CD4-positive, alpha-beta T cell treated with Interleukin-15 for 1 hour (primary cell): Measurements from ENCODE around the gene CD40.
"Not testable (repeated sequence)": the region's sequence is repeated elsewhere in the genome, so short reads cannot be mapped to it uniquely, and the experiment has no call there.

Experiments
- DNase-seq: peaks from one replicate; pipeline ENCODE4 v3.0.0-alpha.2; 2020

The CD40 gene

DNA sequence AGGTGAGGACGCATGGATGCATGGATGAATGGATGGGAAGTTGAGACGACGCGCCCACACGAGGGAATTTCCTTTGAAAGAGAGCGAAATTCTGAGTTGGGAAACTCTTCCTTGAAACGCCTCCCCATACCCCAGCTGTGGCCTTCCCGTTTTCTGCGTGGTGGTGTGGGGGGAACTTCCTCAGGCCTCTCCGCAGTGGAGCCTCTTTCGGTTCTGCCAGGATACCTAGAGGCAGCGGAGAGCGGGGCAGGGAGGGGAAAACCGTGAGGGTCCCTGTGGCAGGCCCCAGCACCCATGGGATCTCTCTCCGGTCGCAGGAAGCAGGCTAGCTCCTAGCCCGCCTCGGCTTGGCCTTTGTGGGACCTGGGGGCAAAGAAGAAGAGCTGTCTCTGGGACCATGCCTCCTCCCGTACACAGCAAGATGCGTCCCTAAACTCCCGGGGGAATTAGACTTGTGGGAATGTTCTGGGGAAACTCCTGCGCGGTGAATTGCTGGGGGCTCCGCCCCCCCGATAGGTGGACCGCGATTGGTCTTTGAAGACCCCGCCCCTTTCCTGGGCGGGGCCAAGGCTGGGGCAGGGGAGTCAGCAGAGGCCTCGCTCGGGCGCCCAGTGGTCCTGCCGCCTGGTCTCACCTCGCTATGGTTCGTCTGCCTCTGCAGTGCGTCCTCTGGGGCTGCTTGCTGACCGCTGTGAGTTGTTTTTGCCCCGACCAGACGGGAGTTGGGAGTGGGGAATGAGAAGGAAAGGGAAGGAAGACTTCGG is at the start of gene CD40:
TSS of gene CD40 (plus strand) at position 611 of the 764 bp plus-strand sequence. CDS start at position 641, 30 bp downstream.
- peak; percentile 84 for DNase-seq

DNA sequence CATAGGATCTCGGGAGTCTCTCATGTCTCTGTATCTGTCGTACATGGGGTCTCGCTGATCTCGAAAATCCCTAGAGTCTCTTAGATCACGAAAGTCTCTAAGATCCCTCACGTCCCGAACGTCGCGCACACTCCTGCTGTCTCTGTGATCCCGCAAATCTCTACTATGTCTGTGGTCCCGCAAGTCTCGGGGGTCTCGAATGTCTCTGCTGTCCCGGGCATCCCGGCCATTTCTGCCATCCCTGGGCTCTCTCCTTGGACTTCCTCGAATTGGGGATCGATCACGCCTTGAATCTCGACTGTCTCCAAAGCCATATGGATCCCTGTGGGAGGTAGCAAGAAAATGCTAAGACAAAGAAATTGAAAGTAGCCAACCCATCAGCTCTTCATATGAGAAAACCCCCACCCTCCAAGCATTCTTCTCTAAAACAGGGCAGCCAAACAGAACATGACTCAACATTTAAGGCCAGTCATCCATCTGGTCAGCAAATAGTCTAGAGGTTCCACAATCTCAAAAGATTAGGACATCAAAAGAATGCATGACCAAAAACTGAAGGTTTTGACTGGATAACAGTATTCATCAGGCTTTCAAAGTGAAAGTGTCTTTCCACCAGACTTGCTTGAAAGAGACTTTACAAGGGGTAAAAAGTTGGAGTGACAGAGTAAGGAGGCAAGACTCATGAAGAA is 47.8 kb upstream of the CD40 start:
- no peak for DNase-seq

DNA sequence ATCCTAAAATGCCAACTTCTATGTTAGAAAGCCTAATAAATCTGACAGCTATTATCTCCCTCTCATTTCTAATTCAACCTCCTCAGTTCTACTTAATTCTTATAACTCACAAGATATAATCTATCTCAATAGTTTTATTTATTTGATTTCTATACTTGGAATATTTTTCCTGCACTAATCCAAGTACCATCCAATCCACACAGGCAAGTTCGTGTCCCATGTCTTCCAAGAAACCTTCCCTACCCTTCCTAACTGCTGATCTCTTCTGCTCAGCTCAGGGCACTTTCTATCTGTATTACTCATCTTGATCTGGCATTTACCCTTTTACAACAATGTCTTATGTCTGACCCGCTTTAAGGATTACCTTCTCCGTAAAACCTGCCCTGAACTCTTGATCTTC is 46.5 kb upstream of the CD40 start:
- no peak for DNase-seq

- DNase-seq, result no peak
Measured at GRCh38 chr20:46073024-46073423, 45.1 kb upstream of the CD40 start.

- DNase-seq, result no peak
Measured at GRCh38 chr20:46073443-46073842, 44.7 kb upstream of the CD40 start.

- no peak for DNase-seq
Measured at GRCh38 chr20:46074006-46074405, 44.1 kb upstream of the CD40 start.

- no peak for DNase-seq
Measured at GRCh38 chr20:46076806-46077205, 41.3 kb upstream of the CD40 start.

DNA sequence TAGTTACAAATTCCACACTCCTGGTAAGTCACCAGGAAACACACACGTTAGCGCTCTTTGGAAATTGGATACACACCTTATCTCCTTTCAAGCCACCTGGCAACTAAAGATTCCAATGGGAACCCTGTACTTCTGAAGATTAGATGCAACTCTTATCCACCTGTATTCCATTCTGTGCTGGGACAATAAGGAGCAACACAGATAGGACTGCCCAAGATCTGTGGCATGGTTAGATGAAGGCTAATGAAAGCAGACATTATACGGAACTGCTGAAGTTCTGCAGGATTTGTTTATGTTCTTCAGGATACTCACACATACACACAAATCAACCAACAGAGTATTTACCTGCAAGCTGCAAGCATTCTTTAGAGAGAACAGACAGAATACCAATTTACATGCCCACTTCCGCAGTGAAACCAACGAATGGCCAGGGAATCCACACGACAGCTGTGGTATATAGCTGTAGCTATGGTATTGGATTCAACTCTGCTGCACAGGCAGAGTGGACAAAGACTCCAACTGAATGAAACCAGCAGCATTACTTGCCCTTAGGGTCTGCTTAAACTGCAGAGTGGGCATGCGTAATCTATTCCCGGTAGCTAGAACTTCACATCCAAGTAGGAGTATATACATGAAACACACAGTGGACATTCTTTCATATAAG is 40.3 kb upstream of the CD40 start:
- no peak for DNase-seq

GRCh38 chr20:46078954-46079353 is 39.2 kb upstream of the CD40 start:
- no peak for DNase-seq

GRCh38 chr20:46081074-46081473 is 37.0 kb upstream of the CD40 start:
- no peak for DNase-seq

DNA sequence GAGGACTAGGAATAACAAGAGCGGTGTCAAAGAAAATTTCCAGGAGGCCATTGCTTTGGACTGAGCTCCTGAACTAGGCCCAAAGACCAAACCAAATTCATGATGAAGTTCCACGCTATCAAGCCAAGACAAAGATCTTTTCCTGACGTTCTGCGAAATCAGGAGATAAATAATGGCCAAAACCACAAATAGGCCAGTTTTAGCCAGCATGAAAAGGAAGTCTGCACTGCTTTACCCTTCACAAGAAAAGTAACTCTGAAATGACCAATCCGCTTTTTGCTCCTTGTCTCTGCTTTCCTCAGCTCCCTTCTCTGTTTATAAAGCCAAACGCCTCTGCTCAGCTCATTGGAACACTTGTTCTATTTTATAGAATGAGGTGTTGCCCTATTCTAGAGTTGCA is 35.0 kb upstream of the CD40 start:
- no peak for DNase-seq

DNA sequence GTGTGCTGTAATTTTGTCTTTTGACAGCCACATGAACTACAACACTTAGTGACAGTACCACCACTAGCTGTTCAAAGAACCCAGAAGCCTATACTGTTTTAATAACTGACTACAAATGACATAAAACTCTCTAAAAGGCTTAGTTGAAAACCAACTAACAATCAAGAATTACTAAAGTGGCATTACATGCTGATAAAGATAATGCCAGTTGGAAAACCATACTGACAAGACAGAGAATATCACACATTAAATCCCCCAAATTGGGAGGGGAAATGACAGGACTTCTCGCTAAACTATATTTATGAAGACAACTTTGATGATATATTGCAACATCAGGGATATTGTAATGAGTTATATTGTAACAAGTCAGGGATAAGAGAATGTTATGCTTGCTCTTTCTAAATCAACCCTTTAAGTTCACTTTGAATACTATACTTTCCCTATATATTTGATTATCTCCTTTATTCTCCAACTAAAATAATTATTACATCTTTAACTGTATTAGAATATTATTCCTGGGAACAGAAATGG is 34.5 kb upstream of the CD40 start:
- DNase-seq, result no peak

- no peak for DNase-seq
Measured at GRCh38 chr20:46084805-46085178, 33.3 kb upstream of the CD40 start.

DNA sequence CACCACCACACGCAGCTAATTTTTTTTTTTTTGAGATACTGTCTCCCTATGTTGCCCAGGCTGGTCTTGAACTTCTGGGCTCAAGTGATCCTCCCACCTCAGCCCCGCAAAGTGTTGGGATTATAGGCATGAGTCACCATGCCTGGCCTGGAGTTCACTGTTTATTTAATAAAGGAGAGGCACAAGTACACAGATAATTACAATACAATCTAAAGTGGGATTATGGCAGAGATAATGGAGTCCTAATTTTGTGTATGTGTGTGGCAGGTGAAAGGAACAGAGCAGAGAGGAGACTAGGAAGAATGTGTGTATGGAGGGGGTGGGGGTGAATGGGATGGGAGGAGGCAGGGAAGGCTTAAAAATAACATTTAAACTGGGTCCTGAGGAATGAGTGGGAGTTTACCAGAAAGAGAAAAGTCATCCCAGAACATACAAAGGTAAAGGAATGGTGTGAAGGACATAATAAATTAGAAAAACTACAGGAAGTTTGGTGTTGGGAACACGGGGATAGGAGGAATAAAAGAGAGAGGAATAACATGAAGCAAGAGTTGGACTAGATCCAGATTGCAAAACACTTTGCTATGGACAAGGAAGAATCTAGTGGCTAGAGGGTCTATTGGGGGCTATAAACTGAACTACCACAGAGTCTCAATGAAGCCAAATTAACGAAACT is 32.8 kb upstream of the CD40 start:
- DNase-seq, result no peak

- no peak for DNase-seq
Measured at GRCh38 chr20:46087161-46087560, 31.0 kb upstream of the CD40 start.

- no peak for DNase-seq
Measured at GRCh38 chr20:46088409-46089166, 29.5 kb upstream of the CD40 start.

- DNase-seq, result peak; percentile 61
Measured at GRCh38 chr20:46089167-46089416, 29.0 kb upstream of the CD40 start.

- peak; percentile 94 for DNase-seq
Measured at GRCh38 chr20:46089417-46090388, 28.4 kb upstream of the CD40 start, which contains the start of gene NCOA5. Gene NCOA5 (minus strand): TSS chr20:46089962. CDS start chr20:46079424, 10,538 bp downstream.

DNA sequence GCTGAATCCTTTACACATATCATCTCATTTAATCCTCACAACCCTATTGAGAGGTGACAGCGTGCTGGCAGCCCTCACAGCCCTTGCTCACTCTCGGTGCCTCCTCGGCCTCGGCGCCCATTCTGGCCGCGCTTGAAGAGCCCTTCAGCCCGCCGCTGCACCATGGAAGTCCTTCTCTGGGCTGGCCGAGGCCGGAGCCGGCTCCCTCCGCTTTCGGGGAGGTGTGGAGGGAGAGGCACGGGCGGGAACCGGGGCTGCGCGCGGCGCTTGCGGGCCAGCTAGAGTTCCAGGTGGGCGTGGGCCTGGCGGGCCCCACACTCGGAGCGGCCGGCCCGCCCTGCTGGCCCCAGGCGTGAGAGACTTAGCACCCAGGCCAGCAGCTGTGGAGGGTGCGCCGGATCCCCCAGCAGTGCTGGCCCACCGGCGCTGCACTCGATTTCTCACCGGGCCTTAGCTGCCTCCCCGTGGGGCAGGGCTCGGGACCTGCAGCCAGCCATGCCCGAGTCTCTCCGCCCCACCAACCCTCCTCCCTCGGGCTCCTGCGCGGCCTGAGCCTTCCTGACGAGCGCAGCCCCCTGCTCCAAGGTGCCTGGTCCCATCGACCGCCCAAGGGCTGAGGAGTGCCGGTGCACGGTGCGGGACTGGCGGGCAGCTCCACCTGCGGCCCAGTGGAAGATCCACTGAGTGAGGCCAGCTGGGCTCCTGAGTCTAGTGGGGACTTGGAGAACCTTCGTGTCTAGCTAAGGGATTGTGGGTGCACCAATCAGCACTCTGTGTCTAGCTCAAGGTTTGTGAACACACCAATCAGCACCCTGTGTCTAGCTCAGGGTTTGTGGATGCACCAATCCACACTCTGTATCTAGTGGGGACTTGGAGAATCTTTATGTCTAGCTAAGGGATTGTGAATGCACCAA is 26.2 kb upstream of the CD40 start:
- not testable (repeated sequence) for DNase-seq

DNA sequence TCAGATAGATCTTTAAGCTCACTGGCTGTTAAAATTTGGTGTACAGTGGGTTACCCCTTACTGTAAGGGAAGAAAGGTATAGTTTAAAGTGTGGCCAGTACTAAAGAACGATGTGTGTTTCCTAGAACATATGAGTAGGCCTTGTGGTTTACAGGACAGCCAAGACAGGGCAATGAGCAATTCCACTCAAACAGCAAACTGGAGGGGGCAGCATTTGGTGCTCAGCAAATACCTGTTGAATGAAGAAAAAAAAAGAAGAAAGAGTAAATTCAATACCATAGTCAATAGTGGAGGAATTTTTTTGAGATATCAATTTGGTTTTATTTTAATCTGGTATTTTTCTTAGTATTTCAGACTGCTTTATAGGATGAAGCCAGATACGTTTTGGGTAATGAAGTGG is 24.6 kb upstream of the CD40 start:
- no peak for DNase-seq
